Measurements from ENCODE around the gene TMEM258.

DNA sequence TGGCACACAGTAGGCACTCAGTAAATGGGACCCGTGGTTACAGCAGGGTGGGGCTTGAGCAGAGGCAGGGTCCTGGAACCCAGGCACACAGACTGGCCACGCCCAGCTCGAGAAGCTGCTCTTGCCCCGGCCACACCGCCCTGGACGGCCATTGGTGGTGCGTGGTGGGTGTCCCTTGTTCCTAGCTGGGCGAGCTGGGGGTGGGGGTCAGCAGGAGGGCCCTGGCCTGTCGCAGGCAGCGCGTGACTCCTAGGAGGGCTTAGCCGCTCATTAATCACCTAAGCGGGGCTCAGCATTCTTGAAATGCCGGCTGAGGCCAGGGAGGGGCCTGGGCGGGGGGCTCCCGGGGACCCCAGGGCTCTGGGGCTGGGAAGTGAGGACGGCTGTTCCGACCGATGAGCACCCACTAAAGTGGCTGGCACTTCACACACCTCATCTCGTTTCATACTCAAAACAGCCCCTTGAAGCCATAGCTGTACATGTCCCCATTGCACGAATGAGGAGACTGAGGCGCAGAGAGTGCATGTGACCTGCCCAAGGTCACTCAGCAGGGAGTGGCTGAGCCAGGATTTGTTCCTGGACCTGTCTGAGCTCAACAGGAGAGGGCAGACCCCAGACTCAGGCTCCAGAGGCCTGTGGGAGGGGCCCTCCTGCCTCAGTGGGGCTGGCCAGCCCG is 28.3 kb downstream of the TMEM258 start:
- no peak for TF ChIP-seq SUZ12 (IDR thresholded peaks at IDR 0.05)
- TF ChIP-seq SP1 (IDR thresholded peaks at IDR 0.05): no peak
- no peak for TF ChIP-seq HDGF (IDR thresholded peaks at IDR 0.05; ENCODE audit: borderline replicate concordance)
- TF ChIP-seq CTBP1 (IDR thresholded peaks at IDR 0.05; ENCODE audit: borderline replicate concordance): no peak
- no peak for TF ChIP-seq BHLHE40 (IDR thresholded peaks at IDR 0.05; ENCODE audit: borderline replicate concordance)
- TF ChIP-seq, protein P1, sequence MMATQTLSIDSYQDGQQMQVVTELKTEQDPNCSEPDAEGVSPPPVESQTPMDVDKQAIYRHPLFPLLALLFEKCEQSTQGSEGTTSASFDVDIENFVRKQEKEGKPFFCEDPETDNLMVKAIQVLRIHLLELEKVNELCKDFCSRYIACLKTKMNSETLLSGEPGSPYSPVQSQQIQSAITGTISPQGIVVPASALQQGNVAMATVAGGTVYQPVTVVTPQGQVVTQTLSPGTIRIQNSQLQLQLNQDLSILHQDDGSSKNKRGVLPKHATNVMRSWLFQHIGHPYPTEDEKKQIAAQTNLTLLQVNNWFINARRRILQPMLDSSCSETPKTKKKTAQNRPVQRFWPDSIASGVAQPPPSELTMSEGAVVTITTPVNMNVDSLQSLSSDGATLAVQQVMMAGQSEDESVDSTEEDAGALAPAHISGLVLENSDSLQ (IDR thresholded peaks at IDR 0.05): no peak
- TF ChIP-seq FOXK2 (IDR thresholded peaks at IDR 0.05): no peak
- no peak for TF ChIP-seq ELF4 (IDR thresholded peaks at IDR 0.05)
- TF ChIP-seq LEF1 (IDR thresholded peaks at IDR 0.05; ENCODE audit: borderline replicate concordance): no peak
- TF ChIP-seq FOXM1 (IDR thresholded peaks at IDR 0.05; ENCODE audit: borderline replicate concordance): no peak
- TF ChIP-seq ZNF384 (IDR thresholded peaks at IDR 0.05): no peak
- TF ChIP-seq ARNT (IDR thresholded peaks at IDR 0.05): no peak
- no peak for TF ChIP-seq TARDBP (IDR thresholded peaks at IDR 0.05)

Measured in HEK293T (cell line).